Hepatocyte (in vitro differentiated cells): ENCODE data around the gene CORO1C. TPM values are rescaled to one million over a fixed set of nuclear protein-coding genes. Genes with fewer than 3 reads are reported as not detected.

ENCODE experiments used
- DNase-seq: peaks from one replicate; pipeline ENCODE4 v3.0.0-alpha.2; 2016; ENCODE audit warnings: low spot score
- H2AFZ ChIP-seq: fragments of 200-600 bp; sonication (generic); 2 replicates; pipeline ENCODE4 v1.6.0; 2016; ENCODE audit warnings: antibody characterized with exemption, mild to moderate bottlenecking
- H3K27ac ChIP-seq: fragments of 200-600 bp; sonication (generic); 2 replicates; pipeline ENCODE4 v1.5.1; 2016; ENCODE audit warnings: mild to moderate bottlenecking
- H3K27me3 ChIP-seq: fragments of 200-600 bp; sonication (generic); 2 replicates; pipeline ENCODE4 v1.6.1; 2016
- H3K36me3 ChIP-seq: fragments of 200-600 bp; sonication (generic); replicated peaks from 2 replicates; pipeline ENCODE4 v1.5.1; 2016; ENCODE audit warnings: low read depth; ENCODE audit not compliant: insufficient read depth
- H3K4me1 ChIP-seq: fragments of 200-600 bp; sonication (generic); 2 replicates; pipeline ENCODE4 v1.5.1; 2016; ENCODE audit warnings: mild to moderate bottlenecking, moderate library complexity; ENCODE audit not compliant: insufficient read depth
- H3K4me2 ChIP-seq: fragments of 200-600 bp; sonication (generic); 2 replicates; pipeline ENCODE4 v1.6.0; 2016
- H3K4me3 ChIP-seq: fragments of 200-600 bp; sonication (generic); 2 replicates; pipeline ENCODE4 v1.5.1; 2016; ENCODE audit warnings: mild to moderate bottlenecking
- H3K79me2 ChIP-seq: fragments of 200-600 bp; sonication (generic); 2 replicates; pipeline ENCODE4 v1.6.0; 2017; ENCODE audit warnings: mild to moderate bottlenecking
- H3K9me2 ChIP-seq: fragments of 200-600 bp; sonication (generic); replicated peaks from 2 replicates; pipeline ENCODE4 v1.6.0; 2017; ENCODE audit warnings: mild to moderate bottlenecking; ENCODE audit not compliant: insufficient read depth
- H3K9me3 ChIP-seq: fragments of 200-600 bp; sonication (generic); 2 replicates; pipeline ENCODE4 v1.5.1; 2016; ENCODE audit warnings: low read depth, mild to moderate bottlenecking
- H4K20me1 ChIP-seq: fragments of 200-600 bp; sonication (generic); 2 replicates; pipeline ENCODE4 v1.6.0; 2016; ENCODE audit warnings: mild to moderate bottlenecking; ENCODE audit not compliant: insufficient read depth, poor library complexity, severe bottlenecking
- CTCF ChIP-seq: fragments of 200-600 bp; sonication (generic); IDR thresholded peaks from 2 replicates; pipeline ENCODE4 v1.5.1; 2016; ENCODE audit warnings: antibody characterized with exemption, mild to moderate bottlenecking; ENCODE audit not compliant: poor library complexity
- EZH2 ChIP-seq: fragments of 200-600 bp; sonication (generic); IDR thresholded peaks from 2 replicates; pipeline ENCODE4 v1.6.1; 2016; ENCODE audit warnings: antibody characterized with exemption, mild to moderate bottlenecking, borderline replicate concordance
- EZH2phosphoT487 ChIP-seq: fragments of 200-600 bp; sonication (generic); IDR thresholded peaks from one replicate; pipeline ENCODE4 v1.6.1; 2018; ENCODE audit warnings: antibody characterized with exemption, mild to moderate bottlenecking, low read depth, moderate library complexity; ENCODE audit not compliant: unreplicated experiment, severe bottlenecking
- WGBS: methylation state at CpG from one replicate; pipeline ENCODE4 v1.1.6; 2016; ENCODE audit warnings: low lambda C conversion rate; ENCODE audit errors: missing lambda C conversion rate; 5-methylcytosine and 5-hydroxymethylcytosine counted together
- polyA plus RNA-seq: library from polyadenylated mRNA; unstranded; fragments of >200 nt; fragmentation: Nextera tagmentation; extraction: Ambion mirVana; gene quantifications from 2 replicates; pipeline ENCODE4 v1.2.1, GENCODE V29; 2016
- total RNA-seq: library from RNA; depleted of rRNA; stranded (reverse); fragments of >200 nt; gene quantifications from 2 replicates; pipeline ENCODE4 v1.2.3, GENCODE V29; 2014

Gene CORO1C
- total and polyA plus RNA-seq, 2 experiments from 2014 or later: 110 to 137 TPM

- Histone ChIP-seq H3K9me2 (no peaks in the 10 kb centered on the region), H3K27ac (no peak overlapping the region), H3K79me2 (peaks cover 100% of the 10 kb centered on the region), H3K4me2 (no peak overlapping the region), H3K4me1 (no peaks in the 10 kb centered on the region), H3K9me3 (no peaks in the 10 kb centered on the region), H4K20me1 (peaks cover 61% of the 10 kb centered on the region), H3K36me3 (no peaks in the 10 kb centered on the region), H3K4me3 (no peak overlapping the region), H2AFZ (no peak overlapping the region), H3K27me3 (no peaks in the 10 kb centered on the region)
- 92% methylated on average over 9 of the region's 9 CpGs for WGBS
- TF ChIP-seq EZH2 (no peak), EZH2phosphoT487 (no peak), CTCF (no peak)
- no peak for DNase-seq
These were observed 19.7 kb downstream of the CORO1C start for GRCh38 chr12:108711489-108712164.

- no peak for DNase-seq
- TF ChIP-seq CTCF (no peak), EZH2phosphoT487 (no peak), EZH2 (no peak)
- Histone ChIP-seq H3K4me3 (no peak overlapping the region), H3K27ac (no peak overlapping the region), H2AFZ (no peak overlapping the region), H3K36me3 (no peaks in the 10 kb centered on the region), H3K4me2 (no peak overlapping the region), H4K20me1 (peaks cover 60% of the 10 kb centered on the region), H3K9me2 (no peaks in the 10 kb centered on the region), H3K79me2 (peaks cover 100% of the 10 kb centered on the region), H3K4me1 (no peaks in the 10 kb centered on the region), H3K9me3 (no peaks in the 10 kb centered on the region), H3K27me3 (no peaks in the 10 kb centered on the region)
- WGBS: 52% methylated on average over 1 of the region's 1 CpG
These were observed 21.6 kb downstream of the CORO1C start for GRCh38 chr12:108709697-108710096.

- 60% methylated on average over 5 of the region's 5 CpGs for WGBS
- no peaks in the 10 kb centered on the region for H3K9me3 ChIP-seq
- TF ChIP-seq EZH2phosphoT487 (no peak), EZH2 (no peak), CTCF (no peak)
- peaks cover 96% of the 10 kb centered on the region for H3K79me2 ChIP-seq
- peak; percentile 49 for DNase-seq
- H2AFZ ChIP-seq: no peak overlapping the region
- peaks cover 23% of the 10 kb centered on the region for H3K4me1 ChIP-seq
- H3K9me2 ChIP-seq: no peaks in the 10 kb centered on the region
- H3K27ac ChIP-seq: peak overlapping the region; percentile 27
- H3K4me2 ChIP-seq: no peak overlapping the region
- H3K27me3 ChIP-seq: no peaks in the 10 kb centered on the region
- peaks cover 36% of the 10 kb centered on the region for H4K20me1 ChIP-seq
- peaks cover 3% of the 10 kb centered on the region for H3K36me3 ChIP-seq
- no peak overlapping the region for H3K4me3 ChIP-seq
These were observed 26.8 kb downstream of the CORO1C start for GRCh38 chr12:108704527-108704926.
